Spleen (tissue), 11 donors: ENCODE data around the gene DNER. TPM values are rescaled to one million over a fixed set of nuclear protein-coding genes. Genes with fewer than 3 reads are reported as not detected.

Experiments
- DNase-seq: peaks from one replicate; pipeline ENCODE4 v3.0.0-alpha.2; 2020
- H3K27ac ChIP-seq, 8 donors: fragments of 200-600 bp; sonication (generic) in 7 of 8; 1 replicate in 4 of 8; 2 replicates in 4 of 8; pipeline versions ENCODE4 v1.5.0 to v1.8.0; 2016 to 2021; ENCODE audit warnings: inconsistent platforms in 4 of 8, mild to moderate bottlenecking in 4 of 8, moderate library complexity in 1 of 8
- H3K27me3 ChIP-seq, 7 donors: fragments of 200-600 bp; sonication (generic) in 6 of 7; replicated peaks in 1 of 7; 1 replicate in 4 of 7; 2 replicates in 3 of 7; pipeline versions ENCODE4 v1.5.0 to v1.8.0; 2016 to 2021; ENCODE audit warnings: inconsistent platforms in 3 of 7, mild to moderate bottlenecking in 1 of 7
- H3K36me3 ChIP-seq, 6 donors: fragments of 200-600 bp; sonication (generic) in 5 of 6; 1 replicate in 4 of 6; 2 replicates in 2 of 6; pipeline versions ENCODE4 v1.5.0 to v1.8.0; 2016 to 2021; ENCODE audit warnings: inconsistent platforms in 2 of 6
- H3K4me1 ChIP-seq, 6 donors: fragments of 200-600 bp; sonication (generic) in 5 of 6; 1 replicate in 3 of 6; 2 replicates in 3 of 6; pipeline versions ENCODE4 v1.5.0 to v1.8.0; 2016 to 2021; ENCODE audit warnings: inconsistent platforms in 3 of 6
- H3K4me3 ChIP-seq, 8 donors: fragments of 200-600 bp; sonication (generic) in 7 of 8; 1 replicate in 4 of 8; 2 replicates in 4 of 8; pipeline versions ENCODE4 v1.5.0 to v1.8.0; 2016 to 2021; ENCODE audit warnings: inconsistent platforms in 4 of 8, mild to moderate bottlenecking in 4 of 8, moderate library complexity in 2 of 8
- H3K9me3 ChIP-seq, 8 donors: fragments of 200-600 bp; sonication (generic) in 7 of 8; 1 replicate in 4 of 8; 2 replicates in 4 of 8; pipeline versions ENCODE4 v1.5.0 to v1.8.0; 2016 to 2021; ENCODE audit warnings: inconsistent platforms in 4 of 8
- CTCF ChIP-seq, 11 experiments: fragments of 200-600 bp in 7 of 11; fragments of 450-650 bp in 4 of 11; sonication (generic) in 4 of 11; IDR thresholded peaks in 8 of 11; conservative IDR thresholded peaks in 3 of 11; 1 replicate in 7 of 11; 2 replicates in 4 of 11; pipeline versions ENCODE4 v1.4.0 to v1.8.0; 2016 to 2021; ENCODE audit warnings: antibody characterized with exemption in 11 of 11, inconsistent platforms in 4 of 11, mild to moderate bottlenecking in 1 of 11
- POLR2A ChIP-seq, 3 donors: fragments of 450-650 bp; IDR thresholded peaks; one replicate each; pipeline ENCODE4 v1.5.1; 2017; ENCODE audit warnings: antibody characterized with exemption in 3 of 3, mild to moderate bottlenecking in 1 of 3
- POLR2AphosphoS5 ChIP-seq, 3 donors: sonication (generic); formaldehyde crosslinking; IDR thresholded peaks; one replicate each; pipeline ENCODE4 v1.5.1; 2017; ENCODE audit warnings: antibody characterized with exemption in 3 of 3
- WGBS, 5 donors: extraction: QIAGEN DNeasy Blood & Tissue Kit in 3 of 5; methylation state at CpG; one replicate each; pipeline versions ENCODE4 v1.1.5 to v1.1.7; 2013 to 2018; 5-methylcytosine and 5-hydroxymethylcytosine counted together
- intact Hi-C: fragments of 100-400 bp; cut with DNase I; formaldehyde crosslinking; loops from one replicate; pipeline ENCODE4 v1.15.0; 2023; ENCODE audit warnings: low total_unique reads
- polyA plus RNA-seq, 3 donors: library from polyadenylated mRNA; stranded (reverse); fragments of 200-250 nt; gene quantifications; one replicate each; pipeline ENCODE4 v1.2.1, GENCODE V29; 2013
- total RNA-seq, 7 donors: library from RNA; depleted of rRNA in 3 of 7; stranded (reverse); fragments of >200 nt in 3 of 7; fragmentation: NEBNext Ultra II Directional in 4 of 7; extraction: Animal tissue kit (Norgen Biotek cat#: 25700) in 4 of 7; gene quantifications; one replicate each; pipeline versions ENCODE4 v1.1.0 to v1.2.1, GENCODE V29; 2016 to 2021
- donor health status: healthy with polysubstance abuse.
- donor health status: DM: no; HTN: no; CAD: no; lungs with moderate emphysema.
- donor health status: DM: no; HTN: no; CAD: no.
- donor health status: Bipolar disorder and iron deficiency.
- donor health status: healthy.
- donor health status: DM: no; HTN: no; CAD: no.
- donor health status: DM: yes; HTN: yes; CAD: no.

DNER gene
- total and polyA plus RNA-seq, 10 donors, result 0.03 to 0.58 (median 0.26) TPM; not detected in 3

DNA sequence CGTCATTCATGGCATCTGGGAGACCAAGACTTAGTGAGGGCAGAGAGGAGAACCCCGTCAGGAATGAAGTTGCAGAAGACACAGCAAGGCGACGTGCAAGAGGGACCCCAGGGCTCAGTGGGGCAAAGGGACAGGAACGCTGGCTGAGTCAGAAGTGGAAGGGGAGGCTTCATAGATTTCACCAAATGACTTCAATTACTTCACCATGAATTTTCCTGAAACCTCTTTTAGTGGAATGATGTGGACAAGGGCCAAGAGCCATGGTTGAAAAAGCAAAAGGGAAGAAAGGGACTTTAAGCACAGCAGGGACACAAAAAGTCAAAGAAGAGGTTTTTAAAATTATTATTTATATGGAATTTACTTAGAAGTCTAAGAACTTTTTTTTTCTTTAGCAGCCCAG is 301.7 kb downstream of the DNER start:
- intact Hi-C loops, result no loop called here
- no peak overlapping the region for H3K27ac ChIP-seq
- H3K4me3 ChIP-seq, result no peak overlapping the region
- WGBS, 5 donors, result 67 to 84% (median 79%) methylated on average over 5 of the region's 5 CpGs
- no peaks in the 10 kb centered on the region for H3K27me3 ChIP-seq
- TF ChIP-seq POLR2AphosphoS5 (IDR thresholded peaks at IDR 0.05), result no peak
- TF ChIP-seq POLR2A (IDR thresholded peaks at IDR 0.05), result no peak
- no peak for TF ChIP-seq CTCF (IDR thresholded peaks at IDR 0.05 in 8 of 11, conservative IDR thresholded peaks at IDR 0.05 in 3 of 11)
- peaks cover 0 to 32% (median 8%) of the 10 kb centered on the region in 6 donors for H3K4me1 ChIP-seq
- H3K36me3 ChIP-seq, result no peaks in the 10 kb centered on the region
- DNase-seq, result no peak
- peaks cover 0 to 5% (median 0%) of the 10 kb centered on the region in 8 donors for H3K9me3 ChIP-seq

DNA sequence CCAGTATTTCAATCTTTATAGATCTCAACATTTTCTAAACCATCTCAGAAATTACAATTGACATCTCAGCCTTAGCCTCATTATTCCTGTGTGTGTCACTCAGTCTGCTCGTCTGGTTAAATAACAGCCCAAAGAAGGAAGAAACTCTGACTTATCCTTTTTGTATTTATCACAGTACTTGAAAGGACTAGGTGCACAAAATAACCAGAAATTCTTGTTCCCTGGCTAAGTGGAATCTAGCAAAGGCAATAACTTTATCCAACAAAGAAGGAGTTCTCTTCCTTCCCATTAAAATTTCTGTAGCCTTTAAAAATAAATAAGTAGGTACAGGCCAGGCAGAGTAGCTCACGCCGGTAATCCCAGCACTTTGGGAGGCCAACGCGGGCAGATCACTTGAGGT is 303.4 kb downstream of the DNER start:
- WGBS, 5 donors, result 89 to 95% (median 92%) methylated on average over 5 of the region's 5 CpGs
- intact Hi-C loops, result no loop called here
- no peak overlapping the region for H3K4me3 ChIP-seq
- no peak for TF ChIP-seq POLR2A (IDR thresholded peaks at IDR 0.05)
- TF ChIP-seq POLR2AphosphoS5 (IDR thresholded peaks at IDR 0.05), result no peak
- no peak for TF ChIP-seq CTCF (IDR thresholded peaks at IDR 0.05 in 8 of 11, conservative IDR thresholded peaks at IDR 0.05 in 3 of 11)
- peaks cover 0 to 16% (median 3%) of the 10 kb centered on the region in 6 donors for H3K4me1 ChIP-seq
- no peak for DNase-seq
- H3K27ac ChIP-seq, result no peak overlapping the region
- no peaks in the 10 kb centered on the region for H3K36me3 ChIP-seq
- peaks cover 0 to 5% (median 0%) of the 10 kb centered on the region in 8 donors for H3K9me3 ChIP-seq
- H3K27me3 ChIP-seq, result no peaks in the 10 kb centered on the region

GRCh38 chr2:229410264-229410663 is 304.1 kb downstream of the DNER start:
- 91 to 95% (median 93%) methylated on average over 6 of the region's 6 CpGs for WGBS, 5 donors
- H3K4me1 ChIP-seq, result peaks cover 0 to 13% (median 0%) of the 10 kb centered on the region in 6 donors
- H3K36me3 ChIP-seq, result no peaks in the 10 kb centered on the region
- no peaks in the 10 kb centered on the region for H3K27me3 ChIP-seq
- H3K4me3 ChIP-seq, result no peak overlapping the region
- intact Hi-C loops, result no loop called here
- peaks cover 0 to 5% (median 0%) of the 10 kb centered on the region in 8 donors for H3K9me3 ChIP-seq
- H3K27ac ChIP-seq, result no peak overlapping the region
- no peak for TF ChIP-seq POLR2AphosphoS5 (IDR thresholded peaks at IDR 0.05)
- no peak for TF ChIP-seq POLR2A (IDR thresholded peaks at IDR 0.05)
- no peak for TF ChIP-seq CTCF (IDR thresholded peaks at IDR 0.05 in 8 of 11, conservative IDR thresholded peaks at IDR 0.05 in 3 of 11)
- DNase-seq, result no peak

- 87 to 95% (median 92%) methylated on average over 4 of the region's 4 CpGs for WGBS, 5 donors
- H3K4me1 ChIP-seq, result peaks cover 0 to 13% (median 0%) of the 10 kb centered on the region in 6 donors
- no peak for TF ChIP-seq POLR2AphosphoS5 (IDR thresholded peaks at IDR 0.05)
- TF ChIP-seq POLR2A (IDR thresholded peaks at IDR 0.05), result no peak
- TF ChIP-seq CTCF (IDR thresholded peaks at IDR 0.05 in 8 of 11, conservative IDR thresholded peaks at IDR 0.05 in 3 of 11), result no peak
- H3K9me3 ChIP-seq, result peaks cover 0 to 5% (median 0%) of the 10 kb centered on the region in 8 donors
- no peaks in the 10 kb centered on the region for H3K27me3 ChIP-seq
- DNase-seq, result no peak
- H3K4me3 ChIP-seq, result no peak overlapping the region
- no peaks in the 10 kb centered on the region for H3K36me3 ChIP-seq
- no peak overlapping the region for H3K27ac ChIP-seq
- intact Hi-C loops, result no loop called here
These were observed 304.6 kb downstream of the DNER start for GRCh38 chr2:229409751-229410181.
